HEK293 (cell line): ENCODE data around the gene SLC25A30.

ENCODE experiments used
- CTCF ChIP-seq: fragments of 450-650 bp; formaldehyde crosslinking; IDR thresholded peaks from 2 replicates; pipeline ENCODE4 v1.5.1; 2016; ENCODE audit warnings: missing biosample characterization, missing genetic modification characterization
- HOXA7 ChIP-seq: sonication (generic); formaldehyde crosslinking; IDR thresholded peaks from 2 replicates; pipeline ENCODE4 v1.8.1; 2022; ENCODE audit warnings: missing genetic modification reagents, borderline replicate concordance
- ZSCAN18 ChIP-seq: fragments of 450-650 bp; formaldehyde crosslinking; IDR thresholded peaks from 2 replicates; pipeline ENCODE4 v1.5.1; 2016; ENCODE audit warnings: missing biosample characterization, missing genetic modification characterization

GRCh38 chr13:45402641-45403040 lies 15.5 kb downstream of the SLC25A30 start:
- TF ChIP-seq CTCF (tag by site-specific recombination) = no peak
- no peak for TF ChIP-seq HOXA7 (CRISPR knock-in tag)
- TF ChIP-seq ZSCAN18 (tag by site-specific recombination) = no peak
